ENCODE data around the gene DHRS12.

The DHRS12 gene

GRCh38 chr13:51734786-51735185, 69.2 kb downstream of the DHRS12 start:
- no peak for TF ChIP-seq CTCF (IDR thresholded peaks at IDR 0.05; ENCODE audit: low read depth, low read length)
- DNase-seq: no peak
- Histone ChIP-seq H3K4me1 (peaks cover 5% of the 10 kb centered on the region), H3K9me3 (no peaks in the 10 kb centered on the region), H3K27me3 (no peaks in the 10 kb centered on the region), H3K4me3 (ENCODE audit: low read depth, low read length) (no peak overlapping the region), H3K36me3 (no peaks in the 10 kb centered on the region)

DNA sequence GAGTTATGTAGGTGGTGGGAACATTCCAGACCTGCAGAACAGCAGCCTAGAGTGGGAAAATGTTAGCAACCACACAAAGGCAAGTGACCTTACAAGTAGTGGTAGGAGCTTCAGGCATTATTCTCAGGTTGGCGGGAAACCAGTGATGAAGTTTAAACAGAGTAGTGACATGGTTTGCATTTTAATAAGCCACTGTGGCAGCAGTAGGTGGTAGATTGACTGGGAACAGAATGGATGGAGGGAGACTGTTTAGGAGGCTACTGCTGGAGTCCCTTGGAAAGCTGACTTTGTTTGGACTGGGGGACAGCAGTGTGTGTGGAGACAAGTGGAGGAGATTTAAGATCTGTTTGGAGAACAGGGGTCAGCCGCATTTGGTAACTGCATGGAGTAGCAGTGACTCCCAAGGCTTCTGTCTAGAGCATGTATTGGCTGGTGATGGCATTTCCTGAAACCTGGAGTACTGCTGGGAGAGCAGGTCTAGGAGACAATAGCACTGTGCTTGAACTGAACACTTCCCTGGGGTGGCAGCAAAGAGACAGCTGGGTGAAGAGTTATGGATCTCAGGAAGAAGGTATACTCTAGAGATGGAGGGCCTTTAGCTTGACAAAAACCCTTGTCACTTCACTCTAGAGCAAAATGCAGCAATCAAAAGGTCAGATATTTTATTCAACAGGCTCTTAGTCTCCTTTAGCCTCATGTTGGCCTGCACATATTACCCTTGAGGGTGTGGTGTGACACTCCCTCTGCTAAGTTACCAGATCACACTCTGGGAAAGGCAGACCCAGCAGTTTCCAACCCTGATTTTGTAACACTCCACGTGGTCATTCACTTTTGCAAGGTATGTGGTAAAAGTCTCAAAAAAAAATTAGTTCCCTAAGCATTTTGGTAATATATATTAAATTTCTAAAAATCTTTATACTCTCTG, 70.3 kb downstream of the DHRS12 start:
- DNase-seq: no peak
- Histone ChIP-seq H3K4me1 (peaks cover 5% of the 10 kb centered on the region), H3K9me3 (no peaks in the 10 kb centered on the region), H3K36me3 (no peaks in the 10 kb centered on the region), H3K4me3 (ENCODE audit: low read depth, low read length) (no peak overlapping the region), H3K27me3 (no peaks in the 10 kb centered on the region)
- peak; percentile 30; the same call in 1 of the 2 replicates for TF ChIP-seq CTCF (IDR thresholded peaks at IDR 0.05; ENCODE audit: low read depth, low read length)

- no peaks in the 10 kb centered on the region for H3K9me3 ChIP-seq
- TF ChIP-seq CTCF (IDR thresholded peaks at IDR 0.05; ENCODE audit: low read depth, low read length): peak; percentile 44
- H3K27me3 ChIP-seq: no peaks in the 10 kb centered on the region
- H3K4me3 ChIP-seq (ENCODE audit: low read depth, low read length): no peak overlapping the region
- no peak for DNase-seq
- peaks cover under 1% of the 10 kb centered on the region for H3K4me1 ChIP-seq
- no peaks in the 10 kb centered on the region; the same call in 1 of the 2 replicates for H3K36me3 ChIP-seq
Measured at GRCh38 chr13:51731759-51732158, 72.2 kb downstream of the DHRS12 start.

GRCh38 chr13:51730927-51731326, 73.0 kb downstream of the DHRS12 start:
- H3K36me3 ChIP-seq: no peaks in the 10 kb centered on the region; the same call in 1 of the 2 replicates
- TF ChIP-seq CTCF (IDR thresholded peaks at IDR 0.05; ENCODE audit: low read depth, low read length): no peak
- no peaks in the 10 kb centered on the region for H3K27me3 ChIP-seq
- H3K9me3 ChIP-seq: no peaks in the 10 kb centered on the region
- H3K4me1 ChIP-seq: no peaks in the 10 kb centered on the region; the same call in 1 of the 2 replicates
- no peak for DNase-seq
- H3K4me3 ChIP-seq (ENCODE audit: low read depth, low read length): no peak overlapping the region

GRCh38 chr13:51729866-51730553, 74.0 kb downstream of the DHRS12 start:
- TF ChIP-seq CTCF (IDR thresholded peaks at IDR 0.05; ENCODE audit: low read depth, low read length): no peak
- Histone ChIP-seq H3K36me3 (no peaks in the 10 kb centered on the region; the same call in 1 of the 2 replicates), H3K9me3 (no peaks in the 10 kb centered on the region), H3K4me1 (no peaks in the 10 kb centered on the region; the same call in 1 of the 2 replicates), H3K27me3 (no peaks in the 10 kb centered on the region), H3K4me3 (ENCODE audit: low read depth, low read length) (no peak overlapping the region)
- DNase-seq: no peak

All from BE2C (cell line).